GDM1 (cell line): ENCODE data around the gene ISM2.
"Not testable (repeated sequence)": the region's sequence is repeated elsewhere in the genome, so short reads cannot be mapped to it uniquely, and the experiment has no call there.

Experiments used
- DNase-seq: peaks from one replicate; lab custom pipeline; 2025; lab: John Stamatoyannopoulos, UW

The ISM2 gene

DNA sequence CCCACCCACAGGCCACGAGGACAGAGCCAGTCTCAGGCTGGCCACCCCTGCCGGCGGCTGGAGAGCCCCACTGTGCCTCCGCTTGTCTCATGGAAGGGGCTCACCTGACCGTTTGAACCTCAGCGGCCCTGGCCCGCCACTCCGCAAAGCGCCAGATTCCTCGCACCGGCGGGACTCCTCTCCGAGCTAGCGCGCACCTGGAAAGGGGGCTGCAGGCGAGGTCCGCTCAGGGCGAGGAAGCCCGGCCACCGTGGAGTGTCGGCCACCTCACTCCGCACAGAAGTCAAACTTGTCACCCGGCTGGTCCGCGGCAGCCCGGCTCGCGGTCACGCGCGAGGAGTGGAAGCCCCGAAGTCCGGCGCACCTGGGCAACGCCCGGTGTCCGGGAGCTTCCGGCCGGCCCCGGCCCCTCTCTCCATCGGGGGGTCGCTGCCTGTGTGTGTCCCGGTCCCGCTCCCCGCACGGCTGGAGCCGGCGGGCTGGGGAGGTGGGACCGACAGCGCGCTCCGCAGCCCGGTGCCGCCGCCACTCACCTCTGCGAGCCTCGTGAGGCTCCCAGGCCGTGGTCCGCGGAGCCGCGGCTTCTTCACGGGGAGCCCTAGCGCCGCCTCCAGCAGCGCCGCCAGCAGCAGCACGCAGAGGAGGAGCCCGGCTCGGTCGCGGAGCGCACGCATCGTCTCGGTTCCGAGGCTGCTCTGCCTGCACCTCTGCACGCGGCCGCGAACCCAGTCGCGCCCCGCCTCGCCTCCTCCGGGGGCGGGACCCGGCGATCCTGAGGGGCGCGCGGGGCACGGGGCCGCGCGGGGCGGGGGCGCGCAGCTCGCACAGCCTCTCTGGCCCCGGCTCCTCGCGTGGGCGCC, at the start of gene ISM2:
Gene ISM2, minus strand, starts transcription at position 697 of the 860 bp plus-strand sequence. Its CDS starts 23 bp downstream, at position 674.
- DNase-seq, result no peak

- no peak for DNase-seq
Measured at GRCh38 chr14:77547512-77548180, 49.0 kb upstream of the ISM2 start.

DNA sequence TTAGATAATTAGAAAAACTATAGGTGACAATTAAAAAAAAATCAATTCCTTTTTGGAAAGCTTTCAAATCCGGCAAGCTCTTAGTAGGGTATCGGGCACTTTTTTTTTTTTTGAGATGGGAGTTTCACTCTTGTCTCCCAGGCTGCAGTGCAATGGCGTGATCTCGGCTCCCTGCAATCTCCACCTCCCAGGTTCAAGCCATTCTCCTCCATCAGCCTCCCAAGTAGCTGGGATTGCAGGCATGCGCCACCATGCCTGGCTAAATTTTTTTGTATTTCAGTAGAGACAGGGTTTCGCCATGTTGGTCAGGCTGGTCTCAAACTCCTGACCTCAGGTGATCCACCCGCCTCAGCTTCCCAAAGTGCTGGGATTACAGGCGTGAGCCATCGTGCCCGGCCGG, 46.6 kb upstream of the ISM2 start:
- DNase-seq, result not testable (repeated sequence)

DNA sequence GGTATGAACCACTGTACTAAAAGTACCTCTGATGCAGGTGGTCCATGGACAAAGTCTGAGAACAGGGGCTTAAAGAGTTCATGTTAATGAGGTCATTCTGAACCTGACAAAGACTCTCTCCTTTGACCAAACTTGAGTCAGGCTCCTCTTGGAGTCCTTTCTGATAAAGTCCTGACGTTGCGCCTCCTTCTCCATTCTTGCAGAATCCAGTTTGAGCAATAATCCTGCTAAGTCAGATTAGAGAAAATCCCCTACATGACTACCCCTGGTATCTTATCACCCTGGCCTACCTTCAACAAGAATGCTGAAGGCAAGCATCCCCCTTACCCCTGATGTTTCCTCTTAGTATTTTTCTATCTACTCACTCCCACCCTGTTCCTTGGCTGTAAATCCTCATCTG, 46.0 kb upstream of the ISM2 start:
- DNase-seq, result no peak

- no peak for DNase-seq
Measured at GRCh38 chr14:77543637-77544334, 45.2 kb upstream of the ISM2 start.

DNA sequence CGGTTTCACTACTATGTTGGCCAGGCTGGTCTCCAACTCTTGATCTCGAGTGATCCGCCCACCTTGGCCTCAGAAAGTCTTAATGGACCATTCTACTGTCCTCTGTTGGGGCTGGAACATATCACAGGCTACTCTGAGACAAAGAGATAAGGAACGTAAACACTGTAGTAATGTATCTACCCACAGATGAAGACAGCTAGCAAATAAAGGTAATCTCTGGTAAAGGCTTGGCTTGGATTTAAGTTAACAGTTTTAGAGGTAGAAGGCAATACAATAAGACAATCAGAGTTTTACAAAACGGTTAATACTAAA, 44.6 kb upstream of the ISM2 start:
- no peak for DNase-seq

DNA sequence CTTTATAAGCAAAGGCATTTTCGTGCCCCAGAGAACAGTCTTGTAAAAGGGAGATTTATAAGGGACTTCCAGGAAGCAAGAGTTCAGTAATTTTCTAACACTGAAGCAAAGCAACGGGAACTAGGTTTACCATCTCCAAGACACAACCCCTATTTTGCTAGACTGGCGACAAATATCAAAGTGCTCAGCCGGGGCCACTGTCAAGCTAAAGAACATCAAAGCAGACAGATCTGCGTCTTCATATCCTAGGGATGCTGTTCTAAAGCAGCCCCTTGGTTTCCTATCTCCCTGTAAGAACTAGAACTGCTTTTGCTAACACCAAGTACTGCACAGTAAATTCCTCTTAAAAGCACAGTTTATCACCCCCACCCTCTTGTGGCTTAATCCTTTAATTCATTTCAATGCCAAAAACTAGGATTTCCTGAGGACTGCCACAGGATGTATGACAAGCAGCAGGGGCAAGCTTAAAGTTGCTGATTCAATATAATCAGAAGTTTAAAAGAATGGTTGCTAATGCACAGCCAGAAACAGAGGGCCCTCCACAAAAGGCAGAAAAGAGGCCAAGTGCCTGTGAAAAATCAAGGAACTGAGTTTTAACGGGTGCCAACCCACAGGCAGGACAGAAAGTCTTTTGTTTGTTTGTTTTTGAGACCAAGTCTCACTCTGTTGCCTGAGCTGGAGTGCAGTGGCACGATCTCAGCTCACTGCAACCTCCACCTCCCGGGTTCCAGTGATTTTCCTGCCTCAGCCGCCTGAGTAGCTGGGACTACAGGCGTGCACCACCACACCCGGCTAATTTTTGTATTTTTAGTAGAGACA, 44.0 kb upstream of the ISM2 start:
- DNase-seq, result peak; percentile 58

- no peak for DNase-seq
Measured at GRCh38 chr14:77541905-77542304, 43.3 kb upstream of the ISM2 start.

- DNase-seq, result not testable (repeated sequence)
Measured at GRCh38 chr14:77536951-77537350, 38.3 kb upstream of the ISM2 start.

GRCh38 chr14:77531071-77531470, 32.5 kb upstream of the ISM2 start:
- no peak for DNase-seq

DNA sequence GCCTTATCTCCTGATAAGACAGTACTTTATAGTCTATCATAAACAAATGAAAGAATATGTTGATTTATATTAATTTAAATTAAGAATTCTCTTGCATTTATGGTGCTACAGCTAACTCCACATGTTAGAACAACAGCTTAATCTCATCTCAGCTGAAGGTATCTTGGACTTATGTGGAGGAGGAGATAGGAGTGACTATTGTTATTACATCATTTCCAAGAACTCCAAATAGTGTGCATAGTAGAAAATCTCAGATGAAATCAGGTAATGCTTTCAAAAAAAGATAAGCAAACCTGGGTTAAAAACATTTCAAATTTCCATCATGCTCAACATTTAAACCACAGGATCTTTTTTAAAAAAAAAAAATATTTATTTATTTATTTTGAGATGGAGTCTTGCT, 31.3 kb upstream of the ISM2 start:
- DNase-seq, result no peak

DNA sequence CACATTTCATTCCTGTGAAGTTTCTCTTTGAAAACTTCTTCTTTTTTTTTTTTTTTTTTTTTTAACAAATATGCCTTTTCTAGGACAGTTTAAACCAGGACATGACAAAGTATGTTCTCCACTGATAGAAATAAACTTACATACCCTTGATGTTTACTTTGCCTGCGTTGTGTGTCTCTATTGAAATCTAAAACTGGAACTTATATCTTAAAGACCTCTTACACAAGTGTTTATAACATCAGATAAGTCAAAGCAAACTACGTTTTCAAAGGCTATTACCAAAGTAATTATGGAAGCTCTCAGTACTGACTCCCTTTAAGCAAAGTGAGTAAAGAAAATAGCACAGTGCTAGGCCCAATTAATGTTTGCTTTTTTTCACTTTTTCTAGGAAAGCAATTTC, 30.6 kb upstream of the ISM2 start:
- DNase-seq, result no peak

DNA sequence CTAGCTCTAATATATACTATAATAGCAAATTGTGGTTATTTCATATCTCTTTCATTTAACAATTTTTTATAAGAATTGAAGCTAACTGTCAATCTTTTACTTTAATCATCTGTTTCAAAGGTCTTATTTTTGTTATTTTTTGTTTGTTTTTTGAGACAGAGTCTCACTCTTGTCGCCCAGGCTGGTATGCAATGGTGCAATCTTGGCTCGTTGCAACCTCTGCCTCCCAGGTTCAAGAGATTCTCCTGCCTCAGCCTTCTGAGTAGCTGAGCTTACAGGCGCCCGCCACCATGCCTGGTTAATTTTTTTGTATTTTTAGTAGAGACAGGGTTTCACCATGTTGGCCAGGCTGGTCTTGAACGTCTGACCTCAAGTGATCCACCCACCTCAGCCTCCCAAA, 30.1 kb upstream of the ISM2 start:
- DNase-seq, result not testable (repeated sequence)

- DNase-seq, result no peak
Measured at GRCh38 chr14:77526266-77526665, 27.6 kb upstream of the ISM2 start.

GRCh38 chr14:77524536-77524935, 25.9 kb upstream of the ISM2 start:
- DNase-seq, result no peak

GRCh38 chr14:77523109-77523508, 24.5 kb upstream of the ISM2 start:
- DNase-seq, result no peak

- no peak for DNase-seq
Measured at GRCh38 chr14:77520555-77520954, 21.9 kb upstream of the ISM2 start.

DNA sequence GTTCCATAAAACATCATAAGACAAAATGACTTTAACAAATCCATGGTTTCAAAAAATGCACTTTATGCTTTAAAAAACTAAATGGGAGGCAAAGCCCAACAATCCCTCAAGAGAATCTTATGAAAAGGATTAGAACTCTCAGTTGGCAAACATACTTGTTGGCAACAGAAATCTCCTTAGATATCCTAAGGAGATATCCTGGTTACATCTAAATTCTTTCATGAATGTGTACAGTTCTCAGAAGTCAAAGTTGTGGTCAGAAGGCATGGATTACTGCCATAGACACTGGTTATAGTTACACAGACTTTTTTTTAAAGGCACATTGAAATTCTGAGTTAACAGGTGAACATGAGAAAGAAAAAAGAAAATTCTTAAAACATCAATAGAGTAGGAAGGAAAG, 17.5 kb upstream of the ISM2 start:
- DNase-seq, result no peak

DNA sequence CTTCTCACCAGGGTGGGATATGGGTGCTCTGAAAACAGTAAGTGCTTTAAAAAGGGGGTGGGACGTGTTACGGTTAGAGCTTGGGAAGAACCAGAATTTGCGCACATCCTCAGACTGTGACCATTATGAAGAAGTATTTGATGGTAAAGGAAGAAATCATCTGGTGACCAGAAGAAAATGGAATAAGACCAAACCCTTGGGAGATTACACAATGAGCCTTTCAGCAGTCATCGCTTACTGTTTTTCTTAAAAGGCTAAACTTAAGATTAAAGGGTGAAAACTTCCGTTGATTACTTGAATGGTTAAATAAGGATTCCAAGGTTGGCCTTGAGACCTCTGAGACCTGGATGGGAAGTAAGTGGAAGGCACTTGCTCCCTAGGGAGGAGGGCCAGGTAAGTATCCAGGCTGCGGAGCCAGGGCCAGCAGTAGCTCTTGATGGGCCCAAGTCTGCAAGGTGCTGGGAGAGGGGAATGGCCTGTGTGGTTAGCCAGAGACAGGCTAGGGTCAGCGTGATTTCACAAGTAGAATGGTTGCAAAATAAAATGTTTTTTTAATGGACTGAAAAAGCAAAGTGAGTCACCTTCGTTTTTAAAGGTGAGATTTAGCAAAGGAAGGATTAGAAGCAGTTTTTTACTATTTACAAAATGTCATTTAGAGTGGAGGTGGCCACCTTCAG, 13.0 kb upstream of the ISM2 start:
- no peak for DNase-seq

DNA sequence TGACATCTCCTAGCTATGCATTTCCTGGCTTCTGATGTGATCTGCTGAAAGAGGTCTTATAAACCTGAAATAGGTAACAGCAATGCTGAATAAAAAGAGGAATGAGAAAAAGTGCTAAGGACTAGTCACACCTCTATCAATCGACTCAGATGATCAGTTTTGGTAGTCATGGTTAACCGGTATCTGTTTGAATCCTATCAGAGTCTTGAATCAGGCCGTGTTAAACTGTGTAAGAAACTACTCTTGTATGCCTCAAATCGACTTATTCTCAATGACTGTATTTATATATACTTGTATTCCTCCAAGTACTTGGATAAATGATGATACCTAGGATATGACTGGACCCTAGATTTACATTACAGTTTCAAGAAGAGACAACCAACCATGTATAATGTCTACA, 10.8 kb upstream of the ISM2 start:
- DNase-seq, result no peak

DNA sequence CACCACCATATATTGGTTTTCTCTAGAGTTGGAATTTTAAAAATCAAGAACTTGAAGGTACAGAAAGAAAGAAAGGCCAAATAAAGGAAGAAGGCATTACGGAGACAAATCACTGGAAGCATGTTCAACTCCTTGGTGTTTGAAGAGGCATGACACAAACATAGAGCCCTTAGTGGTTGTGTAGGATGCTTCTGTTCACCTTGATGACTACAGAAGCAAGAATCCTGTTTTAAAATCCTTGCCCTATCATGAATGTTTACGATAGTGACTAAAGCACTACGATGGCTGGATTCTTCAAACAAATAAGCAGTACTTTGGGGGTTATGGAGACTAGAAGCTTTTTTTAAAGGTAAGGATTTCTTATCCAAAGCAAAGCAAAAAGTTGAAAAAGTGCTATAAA, 10.3 kb upstream of the ISM2 start:
- DNase-seq, result no peak

DNA sequence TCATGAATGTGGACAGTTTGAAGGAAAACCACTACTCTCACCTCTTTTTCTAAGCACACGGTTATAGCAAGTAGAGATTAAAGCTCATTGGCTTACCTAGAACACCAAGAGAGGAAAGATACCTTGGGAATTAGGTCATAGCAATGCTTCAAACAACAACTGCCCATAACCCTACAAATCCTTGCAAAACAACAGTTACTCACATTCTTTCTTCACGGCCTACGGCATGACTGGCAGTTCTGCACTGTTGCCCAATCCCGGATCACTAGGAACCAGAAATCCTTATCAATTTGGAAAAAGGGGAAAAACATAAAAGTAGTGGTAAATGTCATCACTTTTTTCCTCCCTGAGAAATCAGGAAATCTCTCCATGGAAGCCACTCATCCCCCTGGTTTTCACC, 9.6 kb upstream of the ISM2 start:
- no peak for DNase-seq
